NCI-H2196 (cell line): ENCODE data around the gene DPH3.

Experiments used
- DNase-seq: peaks from one replicate; lab custom pipeline; 2025; ENCODE audit not compliant: unreplicated experiment; lab: John Stamatoyannopoulos, UW

Gene DPH3

GRCh38 chr3:16294844-16295243 lies 30.1 kb upstream of the DPH3 start:
- no peak for DNase-seq

GRCh38 chr3:16290827-16291196 lies 26.1 kb upstream of the DPH3 start:
- DNase-seq: no peak

- DNase-seq: peak; percentile 18
These were observed 25.5 kb upstream of the DPH3 start for GRCh38 chr3:16290007-16290826.

GRCh38 chr3:16289144-16289889 lies 24.6 kb upstream of the DPH3 start:
- DNase-seq: no peak

GRCh38 chr3:16288664-16289063 lies 23.9 kb upstream of the DPH3 start:
- no peak for DNase-seq

GRCh38 chr3:16286751-16287543 lies 22.2 kb upstream of the DPH3 start:
- no peak for DNase-seq

GRCh38 chr3:16286161-16286560 lies 21.4 kb upstream of the DPH3 start:
- DNase-seq: no peak

GRCh38 chr3:16284633-16285032 lies 19.9 kb upstream of the DPH3 start:
- no peak for DNase-seq

- no peak for DNase-seq
These were observed 15.9 kb upstream of the DPH3 start for GRCh38 chr3:16280671-16281070.

GRCh38 chr3:16279010-16279801 lies 14.5 kb upstream of the DPH3 start:
- DNase-seq: no peak

- no peak for DNase-seq
These were observed 12.7 kb upstream of the DPH3 start for GRCh38 chr3:16277471-16277870.

GRCh38 chr3:16273867-16274266 lies 9.1 kb upstream of the DPH3 start:
- DNase-seq: no peak

GRCh38 chr3:16272588-16272987 lies 7.8 kb upstream of the DPH3 start:
- no peak for DNase-seq

GRCh38 chr3:16270855-16271254 lies 6.1 kb upstream of the DPH3 start:
- no peak for DNase-seq

GRCh38 chr3:16266714-16267113 lies 2.0 kb upstream of the DPH3 start:
- DNase-seq: no peak

GRCh38 chr3:16265455-16265786 lies 678 bp upstream of the DPH3 start:
- DNase-seq: no peak

- DNase-seq: no peak
These were observed 502 bp downstream of the DPH3 start for GRCh38 chr3:16264174-16264707.

GRCh38 chr3:16262174-16262573 lies 2.6 kb downstream of the DPH3 start:
- no peak for DNase-seq

GRCh38 chr3:16260046-16260445 lies 4.7 kb downstream of the DPH3 start:
- no peak for DNase-seq

GRCh38 chr3:16258866-16259265 lies 5.9 kb downstream of the DPH3 start:
- no peak for DNase-seq

GRCh38 chr3:16258177-16258576 lies 6.6 kb downstream of the DPH3 start:
- no peak for DNase-seq
